Lower leg skin (tissue), 3 donors: ENCODE measurements around the gene IMMP2L.

Source experiments
- POLR2A ChIP-seq, 2 donors: fragments of 450-650 bp; IDR thresholded peaks; one replicate each; pipeline ENCODE4 v1.6.1; 2016 to 2017; ENCODE audit warnings: antibody characterized with exemption in 2 of 2, mild to moderate bottlenecking in 1 of 2, moderate library complexity in 1 of 2
- TF ChIP-seq, protein P1 (sequence below), 3 donors: fragments of 450-650 bp; IDR thresholded peaks; one replicate each; pipeline ENCODE4 v1.5.1; 2016; ENCODE audit warnings: antibody characterized with exemption in 3 of 3, mild to moderate bottlenecking in 3 of 3, moderate library complexity in 2 of 3

DNA sequence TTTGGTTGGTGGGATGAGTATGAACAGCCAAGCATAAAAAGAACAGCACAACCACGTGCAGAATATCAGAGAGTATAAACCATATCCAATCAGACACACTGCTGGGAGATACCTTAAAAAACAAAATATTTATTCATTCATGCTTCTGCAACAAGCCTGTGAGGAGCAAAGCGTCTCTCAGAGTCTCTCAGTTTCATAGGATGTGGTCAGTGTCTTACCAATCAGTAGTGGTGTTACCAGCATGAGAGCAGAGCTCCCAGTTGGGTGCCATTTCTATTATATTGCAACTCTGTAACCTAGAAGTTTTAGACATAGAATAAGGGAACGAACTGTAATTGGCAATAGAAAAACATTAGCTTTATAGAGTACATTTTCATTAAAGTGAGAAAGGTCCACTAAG lies 917.2 kb downstream of the IMMP2L start:
- TF ChIP-seq, protein P1, sequence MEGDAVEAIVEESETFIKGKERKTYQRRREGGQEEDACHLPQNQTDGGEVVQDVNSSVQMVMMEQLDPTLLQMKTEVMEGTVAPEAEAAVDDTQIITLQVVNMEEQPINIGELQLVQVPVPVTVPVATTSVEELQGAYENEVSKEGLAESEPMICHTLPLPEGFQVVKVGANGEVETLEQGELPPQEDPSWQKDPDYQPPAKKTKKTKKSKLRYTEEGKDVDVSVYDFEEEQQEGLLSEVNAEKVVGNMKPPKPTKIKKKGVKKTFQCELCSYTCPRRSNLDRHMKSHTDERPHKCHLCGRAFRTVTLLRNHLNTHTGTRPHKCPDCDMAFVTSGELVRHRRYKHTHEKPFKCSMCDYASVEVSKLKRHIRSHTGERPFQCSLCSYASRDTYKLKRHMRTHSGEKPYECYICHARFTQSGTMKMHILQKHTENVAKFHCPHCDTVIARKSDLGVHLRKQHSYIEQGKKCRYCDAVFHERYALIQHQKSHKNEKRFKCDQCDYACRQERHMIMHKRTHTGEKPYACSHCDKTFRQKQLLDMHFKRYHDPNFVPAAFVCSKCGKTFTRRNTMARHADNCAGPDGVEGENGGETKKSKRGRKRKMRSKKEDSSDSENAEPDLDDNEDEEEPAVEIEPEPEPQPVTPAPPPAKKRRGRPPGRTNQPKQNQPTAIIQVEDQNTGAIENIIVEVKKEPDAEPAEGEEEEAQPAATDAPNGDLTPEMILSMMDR (IDR thresholded peaks at IDR 0.05) = no peak
- TF ChIP-seq POLR2A (IDR thresholded peaks at IDR 0.05) = no peak
